Activated CD4-positive, alpha-beta memory T cell treated with anti-CD3 and anti-CD28 coated beads, Interleukin-2, amount 10 ng/mL, durations not matched to agents 7 days and 5 days (primary cell): ENCODE results near the gene RANGAP1. TPM values are rescaled to one million over a fixed set of nuclear protein-coding genes. Genes with fewer than 3 reads are reported as not detected.
"Not testable (repeated sequence)": the region's sequence is repeated elsewhere in the genome, so short reads cannot be mapped to it uniquely, and the experiment has no call there.

Source experiments
- CTCF ChIA-PET: fragments of 350-600 bp; sonication (Branson Sonifier 250); formaldehyde crosslinking; loops from one replicate; lab custom pipeline; 2021; ENCODE audit warnings: antibody characterized with exemption, inconsistent platforms; lab: Charles Lee
- POLR2A ChIA-PET: fragments of 350-600 bp; sonication (Branson Sonifier 250); formaldehyde crosslinking; loops from one replicate; lab custom pipeline; 2021; ENCODE audit warnings: antibody characterized with exemption; lab: Charles Lee
- DNase-seq: peaks from one replicate; pipeline ENCODE4 v3.0.0-alpha.2; 2020
- H3K27ac Mint-ChIP-seq: one replicate; pipeline ENCODE4 v1.8.0; 2021; ENCODE audit warnings: mild to moderate bottlenecking, mixed read lengths
- H3K27me3 Mint-ChIP-seq: one replicate; pipeline ENCODE4 v1.8.0; 2021; ENCODE audit warnings: mixed read lengths
- H3K36me3 Mint-ChIP-seq: one replicate; pipeline ENCODE4 v1.8.0; 2021; ENCODE audit warnings: low read depth, mixed read lengths
- H3K4me1 Mint-ChIP-seq: one replicate; pipeline ENCODE4 v1.8.0; 2021; ENCODE audit warnings: mixed read lengths
- H3K4me3 Mint-ChIP-seq: one replicate; pipeline ENCODE4 v1.8.0; 2021; ENCODE audit warnings: mild to moderate bottlenecking, mixed read lengths
- H3K9me3 Mint-ChIP-seq: one replicate; pipeline ENCODE4 v1.8.0; 2021; ENCODE audit warnings: mixed read lengths
- total RNA-seq, 2 experiments: library from RNA; stranded (reverse); gene quantifications; one replicate each; pipeline ENCODE4 v1.2.3, GENCODE V29; 2021

Gene RANGAP1
- total RNA-seq, 2 experiments from 2014 or later = 98.7 to 99.7 TPM

- no peak overlapping the region for H3K27ac Mint-ChIP-seq
- no peaks in the 10 kb centered on the region for H3K9me3 Mint-ChIP-seq
- POLR2A ChIA-PET = interaction anchor here (1.2 kb wide), 1 partner anchor 9 kb away, joined by 3 read pairs; no protein-coding TSS in a partner anchor
- CTCF ChIA-PET = no interaction called here
- H3K4me3 Mint-ChIP-seq = no peak overlapping the region
- H3K27me3 Mint-ChIP-seq = no peaks in the 10 kb centered on the region
- H3K4me1 Mint-ChIP-seq = peaks cover 17% of the 10 kb centered on the region
- no peak for DNase-seq
- H3K36me3 Mint-ChIP-seq = peaks cover 24% of the 10 kb centered on the region
Observed at GRCh38 chr22:41311487-41311886, 25.5 kb upstream of the RANGAP1 start.

- Mint-ChIP-seq H3K27ac (no peak overlapping the region), H3K27me3 (no peaks in the 10 kb centered on the region), H3K9me3 (no peaks in the 10 kb centered on the region), H3K36me3 (peaks cover 26% of the 10 kb centered on the region), H3K4me3 (no peak overlapping the region), H3K4me1 (peaks cover 22% of the 10 kb centered on the region)
- no peak for DNase-seq
- POLR2A ChIA-PET = no interaction called here
- CTCF ChIA-PET = no interaction called here
Observed at GRCh38 chr22:41310336-41310735, 24.3 kb upstream of the RANGAP1 start.

GRCh38 chr22:41308544-41308947, 22.6 kb upstream of the RANGAP1 start:
- no peak overlapping the region for H3K27ac Mint-ChIP-seq
- CTCF ChIA-PET = no interaction called here
- no peak overlapping the region for H3K4me3 Mint-ChIP-seq
- POLR2A ChIA-PET = no interaction called here
- H3K9me3 Mint-ChIP-seq = no peaks in the 10 kb centered on the region
- peaks cover 31% of the 10 kb centered on the region for H3K4me1 Mint-ChIP-seq
- H3K36me3 Mint-ChIP-seq = peaks cover 29% of the 10 kb centered on the region
- no peak for DNase-seq
- no peaks in the 10 kb centered on the region for H3K27me3 Mint-ChIP-seq

- Mint-ChIP-seq H3K36me3 (peaks cover 29% of the 10 kb centered on the region), H3K27me3 (no peaks in the 10 kb centered on the region), H3K4me1 (peaks cover 35% of the 10 kb centered on the region), H3K9me3 (no peaks in the 10 kb centered on the region), H3K4me3 (no peak overlapping the region), H3K27ac (no peak overlapping the region)
- CTCF ChIA-PET = no interaction called here
- DNase-seq = no peak
- POLR2A ChIA-PET = no interaction called here
Observed at GRCh38 chr22:41308054-41308453, 22.1 kb upstream of the RANGAP1 start.

GRCh38 chr22:41305646-41306045, 19.7 kb upstream of the RANGAP1 start:
- peak overlapping the region; percentile 28 for H3K27ac Mint-ChIP-seq
- H3K9me3 Mint-ChIP-seq = no peaks in the 10 kb centered on the region
- peaks cover 23% of the 10 kb centered on the region for H3K36me3 Mint-ChIP-seq
- no peak for DNase-seq
- peaks cover 36% of the 10 kb centered on the region for H3K4me1 Mint-ChIP-seq
- ChIA-PET POLR2A (interaction anchor here (8.4 kb wide), 1 partner anchor 19 kb away, joined by 117 read pairs; the partner anchor contains the start of gene RANGAP1), CTCF (interaction anchor here (1.2 to 1.6 kb wide), 3 partner anchors 9 to 383 kb away, joined by 3 read pairs; partner anchors contain the start of gene PMM1)
- no peaks in the 10 kb centered on the region for H3K27me3 Mint-ChIP-seq
- H3K4me3 Mint-ChIP-seq = no peak overlapping the region

GRCh38 chr22:41302811-41303210, 16.8 kb upstream of the RANGAP1 start:
- Mint-ChIP-seq H3K27me3 (no peaks in the 10 kb centered on the region), H3K4me1 (peaks cover 33% of the 10 kb centered on the region), H3K9me3 (no peaks in the 10 kb centered on the region), H3K27ac (peak overlapping the region; percentile 72), H3K36me3 (peaks cover 13% of the 10 kb centered on the region), H3K4me3 (peak overlapping the region; percentile 74)
- ChIA-PET CTCF (interaction anchor here (0.9 to 1.4 kb wide), 3 partner anchors 16 to 364 kb away, joined by 3 to 4 read pairs (median 3); no protein-coding TSS in a partner anchor), POLR2A (interaction anchor here (0.8 to 8.4 kb wide), 9 partner anchors 9 to 144 kb away, joined by 3 to 117 read pairs (median 3); partner anchors contain the start of genes RANGAP1, TEF and TOB2)
- DNase-seq = no peak

- Mint-ChIP-seq H3K4me3 (peak overlapping the region; percentile 74), H3K9me3 (no peaks in the 10 kb centered on the region), H3K27ac (peak overlapping the region; percentile 72), H3K36me3 (peaks cover 8% of the 10 kb centered on the region), H3K27me3 (no peaks in the 10 kb centered on the region), H3K4me1 (peaks cover 30% of the 10 kb centered on the region)
- no peak for DNase-seq
- ChIA-PET CTCF (interaction anchor here (1.1 to 1.5 kb wide), 4 partner anchors 15 to 365 kb away, joined by 3 to 11 read pairs (median 4); partner anchors contain the start of genes RANGAP1 and TEF), POLR2A (interaction anchor here (0.8 to 8.4 kb wide), 14 partner anchors 9 to 350 kb away, joined by 3 to 117 read pairs (median 3); partner anchors contain the start of genes EP300, PMM1, RANGAP1 and TEF)
Observed at GRCh38 chr22:41302021-41302767, 16.2 kb upstream of the RANGAP1 start.

- H3K36me3 Mint-ChIP-seq = peaks cover 7% of the 10 kb centered on the region
- ChIA-PET CTCF (interaction anchor here (0.7 to 1.5 kb wide), 6 partner anchors 14 to 288 kb away, joined by 3 to 11 read pairs (median 4); partner anchors contain the start of genes ACO2, PHF5A, PMM1 and RANGAP1), POLR2A (interaction anchor here (0.7 to 8.4 kb wide), 13 partner anchors 9 to 349 kb away, joined by 3 to 117 read pairs (median 3); partner anchors contain the start of genes ACO2, EP300, PHF5A and PMM1)
- no peaks in the 10 kb centered on the region for H3K9me3 Mint-ChIP-seq
- peak; percentile 87 for DNase-seq
- peaks cover 29% of the 10 kb centered on the region for H3K4me1 Mint-ChIP-seq
- H3K4me3 Mint-ChIP-seq = peak within 1 kb of the TSS; percentile 74
- H3K27ac Mint-ChIP-seq = peak within 1 kb of the TSS; percentile 72
- H3K27me3 Mint-ChIP-seq = no peaks in the 10 kb centered on the region
Observed at GRCh38 chr22:41301085-41302020, 15.4 kb upstream of the RANGAP1 start, which contains the start of gene ZC3H7B. Gene ZC3H7B (plus strand): TSS chr22:41301525. CDS start chr22:41320661, 19,136 bp downstream.

- Mint-ChIP-seq H3K4me1 (peaks cover 26% of the 10 kb centered on the region), H3K27me3 (no peaks in the 10 kb centered on the region), H3K27ac (peak overlapping the region; percentile 38), H3K4me3 (peak overlapping the region; percentile 70), H3K9me3 (no peaks in the 10 kb centered on the region), H3K36me3 (peaks cover 4% of the 10 kb centered on the region)
- ChIA-PET CTCF (interaction anchor here (0.7 to 1.5 kb wide), 6 partner anchors 14 to 289 kb away, joined by 3 to 11 read pairs (median 4); partner anchors contain the start of genes ACO2, PHF5A, PMM1 and RANGAP1), POLR2A (interaction anchor here (0.7 to 8.4 kb wide), 11 partner anchors 9 to 349 kb away, joined by 3 to 117 read pairs (median 4); partner anchors contain the start of genes EP300, PMM1 and RANGAP1)
- DNase-seq = no peak
Observed at GRCh38 chr22:41300661-41301060, 14.7 kb upstream of the RANGAP1 start.

GRCh38 chr22:41296826-41297667, 11.1 kb upstream of the RANGAP1 start:
- Mint-ChIP-seq H3K4me3 (no peak overlapping the region), H3K27me3 (no peaks in the 10 kb centered on the region), H3K36me3 (no peaks in the 10 kb centered on the region), H3K27ac (no peak overlapping the region), H3K9me3 (no peaks in the 10 kb centered on the region), H3K4me1 (peaks cover 5% of the 10 kb centered on the region)
- ChIA-PET CTCF (interaction anchor here (0.7 to 1.2 kb wide), 3 partner anchors 9 to 949 kb away, joined by 3 read pairs; no protein-coding TSS in a partner anchor), POLR2A (interaction anchor here (0.9 to 1.5 kb wide), 2 partner anchors 10 to 12 kb away, joined by 3 to 7 read pairs; partner anchors contain the start of gene RANGAP1)
- DNase-seq = no peak

- H3K36me3 Mint-ChIP-seq, H3K27me3 Mint-ChIP-seq, H3K9me3 Mint-ChIP-seq, CTCF ChIA-PET, DNase-seq, H3K4me1 Mint-ChIP-seq, H3K27ac Mint-ChIP-seq, H3K4me3 Mint-ChIP-seq, POLR2A ChIA-PET: not testable (repeated sequence)
Observed at GRCh38 chr22:41294816-41295215, 8.8 kb upstream of the RANGAP1 start.
